Measurements from ENCODE around the gene SORBS1.

Gene SORBS1

DNA sequence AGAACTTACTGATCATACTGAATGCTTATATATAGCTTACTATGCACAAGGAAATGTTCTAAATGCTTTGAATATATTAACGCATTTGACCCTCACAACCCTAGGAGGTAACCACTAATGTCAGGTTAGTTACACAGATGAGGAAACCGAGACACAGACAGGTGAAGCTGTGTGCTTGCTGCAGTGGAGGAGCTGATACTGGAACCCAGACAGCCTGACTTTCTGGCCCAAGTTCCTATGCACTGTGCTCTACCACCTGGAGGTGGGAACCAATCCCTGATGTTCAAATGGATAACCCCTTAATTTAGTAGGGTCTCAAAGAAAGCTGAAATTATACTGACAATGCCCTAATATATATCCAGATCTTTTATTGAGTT lies 119.6 kb downstream of the SORBS1 start:
- no peaks in the 10 kb centered on the region for H3K27me3 ChIP-seq (ENCODE audit: insufficient read depth, poor library complexity, severe bottlenecking)
- TF ChIP-seq SPI1 (IDR thresholded peaks at IDR 0.05; ENCODE audit: borderline replicate concordance, low read depth) (no peak), GABPA (IDR thresholded peaks at IDR 0.05; ENCODE audit: low read depth) (no peak), POLR2AphosphoS5 (IDR thresholded peaks at IDR 0.05; ENCODE audit: low read depth) (no peak)
- TF ChIP-seq, protein P1, sequence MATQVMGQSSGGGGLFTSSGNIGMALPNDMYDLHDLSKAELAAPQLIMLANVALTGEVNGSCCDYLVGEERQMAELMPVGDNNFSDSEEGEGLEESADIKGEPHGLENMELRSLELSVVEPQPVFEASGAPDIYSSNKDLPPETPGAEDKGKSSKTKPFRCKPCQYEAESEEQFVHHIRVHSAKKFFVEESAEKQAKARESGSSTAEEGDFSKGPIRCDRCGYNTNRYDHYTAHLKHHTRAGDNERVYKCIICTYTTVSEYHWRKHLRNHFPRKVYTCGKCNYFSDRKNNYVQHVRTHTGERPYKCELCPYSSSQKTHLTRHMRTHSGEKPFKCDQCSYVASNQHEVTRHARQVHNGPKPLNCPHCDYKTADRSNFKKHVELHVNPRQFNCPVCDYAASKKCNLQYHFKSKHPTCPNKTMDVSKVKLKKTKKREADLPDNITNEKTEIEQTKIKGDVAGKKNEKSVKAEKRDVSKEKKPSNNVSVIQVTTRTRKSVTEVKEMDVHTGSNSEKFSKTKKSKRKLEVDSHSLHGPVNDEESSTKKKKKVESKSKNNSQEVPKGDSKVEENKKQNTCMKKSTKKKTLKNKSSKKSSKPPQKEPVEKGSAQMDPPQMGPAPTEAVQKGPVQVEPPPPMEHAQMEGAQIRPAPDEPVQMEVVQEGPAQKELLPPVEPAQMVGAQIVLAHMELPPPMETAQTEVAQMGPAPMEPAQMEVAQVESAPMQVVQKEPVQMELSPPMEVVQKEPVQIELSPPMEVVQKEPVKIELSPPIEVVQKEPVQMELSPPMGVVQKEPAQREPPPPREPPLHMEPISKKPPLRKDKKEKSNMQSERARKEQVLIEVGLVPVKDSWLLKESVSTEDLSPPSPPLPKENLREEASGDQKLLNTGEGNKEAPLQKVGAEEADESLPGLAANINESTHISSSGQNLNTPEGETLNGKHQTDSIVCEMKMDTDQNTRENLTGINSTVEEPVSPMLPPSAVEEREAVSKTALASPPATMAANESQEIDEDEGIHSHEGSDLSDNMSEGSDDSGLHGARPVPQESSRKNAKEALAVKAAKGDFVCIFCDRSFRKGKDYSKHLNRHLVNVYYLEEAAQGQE (IDR thresholded peaks at IDR 0.05; ENCODE audit: insufficient replicate concordance, low read depth), result no peak
- TF ChIP-seq, protein P2, sequence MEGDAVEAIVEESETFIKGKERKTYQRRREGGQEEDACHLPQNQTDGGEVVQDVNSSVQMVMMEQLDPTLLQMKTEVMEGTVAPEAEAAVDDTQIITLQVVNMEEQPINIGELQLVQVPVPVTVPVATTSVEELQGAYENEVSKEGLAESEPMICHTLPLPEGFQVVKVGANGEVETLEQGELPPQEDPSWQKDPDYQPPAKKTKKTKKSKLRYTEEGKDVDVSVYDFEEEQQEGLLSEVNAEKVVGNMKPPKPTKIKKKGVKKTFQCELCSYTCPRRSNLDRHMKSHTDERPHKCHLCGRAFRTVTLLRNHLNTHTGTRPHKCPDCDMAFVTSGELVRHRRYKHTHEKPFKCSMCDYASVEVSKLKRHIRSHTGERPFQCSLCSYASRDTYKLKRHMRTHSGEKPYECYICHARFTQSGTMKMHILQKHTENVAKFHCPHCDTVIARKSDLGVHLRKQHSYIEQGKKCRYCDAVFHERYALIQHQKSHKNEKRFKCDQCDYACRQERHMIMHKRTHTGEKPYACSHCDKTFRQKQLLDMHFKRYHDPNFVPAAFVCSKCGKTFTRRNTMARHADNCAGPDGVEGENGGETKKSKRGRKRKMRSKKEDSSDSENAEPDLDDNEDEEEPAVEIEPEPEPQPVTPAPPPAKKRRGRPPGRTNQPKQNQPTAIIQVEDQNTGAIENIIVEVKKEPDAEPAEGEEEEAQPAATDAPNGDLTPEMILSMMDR (IDR thresholded peaks at IDR 0.05; ENCODE audit: insufficient read depth, low read length), result no peak
- no peak overlapping the region for H3K27ac ChIP-seq (replicated peaks)
- DNase-seq (ENCODE audit: low read depth in 1 of 2, low spot score in 1 of 2), result no peak
- no peak overlapping the region for H3K4me3 ChIP-seq (replicated peaks; ENCODE audit: insufficient read depth, low read length)

DNA sequence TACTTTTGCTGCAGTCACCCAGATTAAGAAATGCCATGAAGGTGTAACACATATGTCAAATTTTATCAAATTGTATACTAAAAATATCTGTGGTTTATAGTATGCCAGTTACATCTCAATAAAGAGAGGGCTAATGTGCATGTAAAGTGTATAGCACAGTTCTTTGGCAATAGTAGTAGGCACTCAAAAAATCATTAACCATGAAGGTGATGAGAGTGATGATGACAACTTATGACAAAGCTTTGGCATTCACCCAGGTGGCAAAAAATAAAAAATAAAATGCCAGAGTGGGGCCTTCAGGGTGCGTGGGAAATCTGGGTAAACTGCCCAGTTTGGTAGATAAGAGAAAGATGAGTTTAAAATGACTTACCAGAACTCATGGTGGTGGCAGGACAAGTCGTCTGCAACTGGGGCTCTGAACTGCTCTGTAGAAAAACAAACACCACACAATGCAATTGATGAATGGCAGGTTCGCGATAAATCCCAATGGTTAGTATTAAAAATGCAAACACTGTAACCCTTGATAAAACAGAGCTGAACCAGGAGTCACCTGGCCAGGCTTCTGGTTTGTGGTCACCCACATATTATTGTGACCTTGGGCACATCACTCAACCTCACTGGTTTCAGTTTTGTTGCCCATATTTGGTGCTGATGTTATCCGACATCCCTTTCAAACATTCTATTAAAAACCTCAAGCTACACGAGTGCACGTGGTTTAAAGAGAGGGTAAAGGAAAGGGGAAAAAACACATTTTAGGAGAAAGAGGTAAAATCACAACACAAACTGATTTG lies 120.2 kb downstream of the SORBS1 start:
- no peak for TF ChIP-seq GABPA (IDR thresholded peaks at IDR 0.05; ENCODE audit: low read depth)
- TF ChIP-seq, protein P1 (IDR thresholded peaks at IDR 0.05; ENCODE audit: insufficient replicate concordance, low read depth), result no peak
- TF ChIP-seq SPI1 (IDR thresholded peaks at IDR 0.05; ENCODE audit: borderline replicate concordance, low read depth), result no peak
- TF ChIP-seq, protein P2 (IDR thresholded peaks at IDR 0.05; ENCODE audit: insufficient read depth, low read length), result no peak
- TF ChIP-seq POLR2AphosphoS5 (IDR thresholded peaks at IDR 0.05; ENCODE audit: low read depth), result no peak
- no peak for DNase-seq (ENCODE audit: low read depth in 1 of 2, low spot score in 1 of 2)
- Histone ChIP-seq H3K27me3 (ENCODE audit: insufficient read depth, poor library complexity, severe bottlenecking) (no peaks in the 10 kb centered on the region), H3K27ac (replicated peaks) (no peak overlapping the region), H3K4me3 (replicated peaks; ENCODE audit: insufficient read depth, low read length) (no peak overlapping the region)

DNA sequence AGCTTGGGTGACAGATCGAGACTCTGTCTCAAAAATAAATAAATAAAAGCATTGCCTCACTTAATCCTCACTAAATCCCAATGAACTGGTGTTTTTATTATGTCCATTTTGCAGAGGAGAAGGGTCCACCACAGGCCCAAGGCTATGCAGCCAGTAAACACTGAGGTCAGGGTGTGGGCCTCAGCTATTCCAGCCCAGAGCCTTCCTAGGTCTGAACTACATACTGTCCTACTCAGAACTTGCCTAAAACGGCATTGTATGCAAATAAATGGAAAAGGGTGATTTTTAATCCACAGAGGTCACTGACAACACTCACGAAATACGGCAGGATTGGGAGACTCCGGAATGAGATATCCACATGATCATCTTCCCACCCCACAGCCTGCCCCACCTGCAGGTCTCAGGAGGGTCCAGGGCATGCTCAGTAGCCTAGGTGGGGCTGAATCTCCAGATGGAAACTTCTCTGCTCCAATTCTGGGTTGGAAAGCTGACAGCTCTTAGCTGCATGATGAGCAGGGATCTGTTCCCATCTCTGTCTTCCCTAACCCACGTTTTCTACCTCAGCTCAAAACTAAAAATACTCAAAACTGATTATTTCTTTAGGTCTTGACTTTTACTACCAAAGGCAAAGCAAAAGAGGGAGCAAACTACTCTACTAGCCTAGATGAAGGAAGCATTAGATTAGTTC lies 121.0 kb downstream of the SORBS1 start:
- DNase-seq (ENCODE audit: low read depth in 1 of 2, low spot score in 1 of 2), result no peak
- Histone ChIP-seq H3K4me3 (replicated peaks; ENCODE audit: insufficient read depth, low read length) (no peak overlapping the region), H3K27ac (replicated peaks) (no peak overlapping the region), H3K27me3 (ENCODE audit: insufficient read depth, poor library complexity, severe bottlenecking) (no peaks in the 10 kb centered on the region)
- TF ChIP-seq POLR2AphosphoS5 (IDR thresholded peaks at IDR 0.05; ENCODE audit: low read depth) (no peak), SPI1 (IDR thresholded peaks at IDR 0.05; ENCODE audit: borderline replicate concordance, low read depth) (no peak), GABPA (IDR thresholded peaks at IDR 0.05; ENCODE audit: low read depth) (no peak)
- TF ChIP-seq, protein P2 (IDR thresholded peaks at IDR 0.05; ENCODE audit: insufficient read depth, low read length), result no peak
- TF ChIP-seq, protein P1 (IDR thresholded peaks at IDR 0.05; ENCODE audit: insufficient replicate concordance, low read depth), result no peak
